ENCODE measurements around the gene ANAPC15.

Gene ANAPC15

GRCh38 chr11:72083414-72083813 is 29.1 kb downstream of the ANAPC15 start:
- DNase-seq = no peak

- DNase-seq = no peak
These were observed 30.6 kb downstream of the ANAPC15 start for GRCh38 chr11:72081821-72082453.

- no peak for DNase-seq
These were observed 31.3 kb downstream of the ANAPC15 start for GRCh38 chr11:72081184-72081644.

GRCh38 chr11:72080326-72081183 is 31.9 kb downstream of the ANAPC15 start, which contains the start of the genes LRRC51 and NUMA1:
TSS of gene LRRC51 (plus strand) at chr11:72080850. CDS start at chr11:72089084, 8,234 bp downstream.
TSS of gene NUMA1 (minus strand) at chr11:72080542. CDS start at chr11:72035943, 44,599 bp downstream.
- DNase-seq = peak; percentile 99

GRCh38 chr11:72079819-72080325 is 32.6 kb downstream of the ANAPC15 start:
- no peak for DNase-seq

GRCh38 chr11:72078477-72078876 is 34.0 kb downstream of the ANAPC15 start:
- DNase-seq = no peak

- no peak for DNase-seq
These were observed 36.7 kb downstream of the ANAPC15 start for GRCh38 chr11:72075756-72076155.

GRCh38 chr11:72075109-72075508 is 37.4 kb downstream of the ANAPC15 start:
- DNase-seq = no peak

GRCh38 chr11:72072348-72072747 is 40.1 kb downstream of the ANAPC15 start:
- DNase-seq = no peak

GRCh38 chr11:72070491-72070890 is 42.0 kb downstream of the ANAPC15 start:
- DNase-seq = no peak

GRCh38 chr11:72069787-72070251 is 42.7 kb downstream of the ANAPC15 start:
- no peak for DNase-seq

GRCh38 chr11:72069200-72069599 is 43.3 kb downstream of the ANAPC15 start:
- DNase-seq = no peak

- no peak for DNase-seq
These were observed 44.8 kb downstream of the ANAPC15 start for GRCh38 chr11:72067676-72068075.

- DNase-seq = no peak
These were observed 45.2 kb downstream of the ANAPC15 start for GRCh38 chr11:72067266-72067665.

GRCh38 chr11:72066855-72067254 is 45.6 kb downstream of the ANAPC15 start:
- no peak for DNase-seq

- no peak for DNase-seq
These were observed 50.6 kb downstream of the ANAPC15 start for GRCh38 chr11:72061739-72062396.
